Neuronal stem cell (in vitro differentiated cells): ENCODE results near the gene SZT2.

Experiments
- DNase-seq: peaks from one replicate; pipeline ENCODE4 v3.0.0-alpha.2; 2013; ENCODE audit warnings: low spot score
- H2AFZ ChIP-seq: one replicate; pipeline ENCODE4 v1.6.1; 2013; ENCODE audit warnings: mild to moderate bottlenecking, low read length, inconsistent platforms
- H2AK5ac ChIP-seq: 2 replicates; pipeline ENCODE4 v1.6.1; 2013; ENCODE audit warnings: low read depth, mild to moderate bottlenecking, inconsistent platforms, low read length, moderate library complexity, mixed read lengths
- H2BK120ac ChIP-seq: 2 replicates; pipeline ENCODE4 v1.6.1; 2013; ENCODE audit warnings: low read depth, mild to moderate bottlenecking, inconsistent platforms, low read length, moderate library complexity, mixed read lengths
- H2BK12ac ChIP-seq: one replicate; pipeline ENCODE4 v1.6.1; 2013; ENCODE audit warnings: low read length, inconsistent platforms
- H2BK15ac ChIP-seq: 2 replicates; pipeline ENCODE4 v1.6.1; 2013; ENCODE audit warnings: mild to moderate bottlenecking, low read length, inconsistent platforms, mixed read lengths
- H2BK5ac ChIP-seq: one replicate; pipeline ENCODE4 v1.6.1; 2013; ENCODE audit warnings: inconsistent platforms, mild to moderate bottlenecking, low read length, moderate library complexity
- H3K14ac ChIP-seq: one replicate; pipeline ENCODE4 v1.6.1; 2013; ENCODE audit warnings: low read length, inconsistent platforms
- H3K18ac ChIP-seq: 2 replicates; pipeline ENCODE4 v1.6.1; 2013; ENCODE audit warnings: low read length, inconsistent platforms
- H3K23ac ChIP-seq: 2 replicates; pipeline ENCODE4 v1.6.1; 2013; ENCODE audit warnings: low read depth, mild to moderate bottlenecking, mixed read lengths, low read length, inconsistent platforms; ENCODE audit not compliant: poor library complexity
- H3K27ac ChIP-seq: replicated peaks from 3 replicates; pipeline ENCODE4 v1.5.1; 2013; ENCODE audit warnings: low read length, inconsistent platforms
- H3K27me3 ChIP-seq, 3 experiments: 2 replicates each; pipeline ENCODE4 v1.6.1; 2013; ENCODE audit warnings: low read length in 3 of 3, mild to moderate bottlenecking in 2 of 3, inconsistent platforms in 1 of 3, low read depth in 1 of 3, mixed read lengths in 1 of 3, moderate library complexity in 1 of 3; ENCODE audit not compliant: control insufficient read depth in 3 of 3, insufficient read depth in 3 of 3
- H3K36me3 ChIP-seq, 2 donors: replicated peaks in 1 of 2; 2 replicates each; pipeline ENCODE4 v1.6.1; 2013; ENCODE audit warnings: low read length in 2 of 2; ENCODE audit not compliant: control insufficient read depth in 2 of 2, insufficient read depth in 2 of 2
- H3K4ac ChIP-seq: 2 replicates; pipeline ENCODE4 v1.6.1; 2013; ENCODE audit warnings: inconsistent platforms, mild to moderate bottlenecking, low read length, moderate library complexity
- H3K4me1 ChIP-seq, 2 donors: 1 replicate in 1 of 2; 2 replicates in 1 of 2; pipeline ENCODE4 v1.6.1; 2013; ENCODE audit warnings: low read length in 2 of 2, low read depth in 1 of 2; ENCODE audit not compliant: control insufficient read depth in 2 of 2, insufficient read depth in 1 of 2
- H3K4me2 ChIP-seq: one replicate; pipeline ENCODE4 v1.6.1; 2013; ENCODE audit warnings: mild to moderate bottlenecking, low read length, inconsistent platforms; ENCODE audit not compliant: insufficient read depth, poor library complexity, severe bottlenecking
- H3K4me3 ChIP-seq, 2 donors: 2 replicates each; pipeline ENCODE4 v1.5.1; 2013; ENCODE audit warnings: low read length in 2 of 2, mild to moderate bottlenecking in 2 of 2, inconsistent platforms in 1 of 2, moderate library complexity in 1 of 2
- H3K79me1 ChIP-seq: one replicate; pipeline ENCODE4 v1.6.1; 2013; ENCODE audit warnings: low read depth, mild to moderate bottlenecking, inconsistent platforms, low read length, moderate library complexity
- H3K9ac ChIP-seq: one replicate; pipeline ENCODE4 v1.6.1; 2013; ENCODE audit warnings: mild to moderate bottlenecking, low read depth, low read length, inconsistent platforms; ENCODE audit not compliant: poor library complexity
- H3K9me3 ChIP-seq, 2 donors: replicated peaks in 1 of 2; 2 replicates each; pipeline versions ENCODE3 to v1.6.1; 2013; ENCODE audit warnings: low read length in 2 of 2, mild to moderate bottlenecking in 2 of 2, inconsistent platforms in 1 of 2, low read depth in 1 of 2, mixed read lengths in 1 of 2, moderate library complexity in 1 of 2; ENCODE audit not compliant: control insufficient read depth in 2 of 2, insufficient read depth in 1 of 2
- H4K8ac ChIP-seq: one replicate; pipeline ENCODE4 v1.6.1; 2013; ENCODE audit warnings: low read depth, mild to moderate bottlenecking, inconsistent platforms, low read length, moderate library complexity
- H4K91ac ChIP-seq: one replicate; pipeline ENCODE4 v1.6.1; 2013; ENCODE audit warnings: low read length, low read depth, mild to moderate bottlenecking, inconsistent platforms; ENCODE audit not compliant: poor library complexity
- WGBS, 2 donors: extraction: QIAGEN DNeasy Blood & Tissue Kit; methylation state at CpG; one replicate each; pipeline ENCODE4 v1.1.7; 2013; ENCODE audit warnings: missing lambda C conversion rate in 2 of 2, mixed read lengths in 1 of 2; ENCODE audit not compliant: insufficient read length in 2 of 2, insufficient replicate concordance in 1 of 2; ENCODE audit errors: extremely low coverage in 2 of 2; 5-methylcytosine and 5-hydroxymethylcytosine counted together

Gene SZT2

DNA sequence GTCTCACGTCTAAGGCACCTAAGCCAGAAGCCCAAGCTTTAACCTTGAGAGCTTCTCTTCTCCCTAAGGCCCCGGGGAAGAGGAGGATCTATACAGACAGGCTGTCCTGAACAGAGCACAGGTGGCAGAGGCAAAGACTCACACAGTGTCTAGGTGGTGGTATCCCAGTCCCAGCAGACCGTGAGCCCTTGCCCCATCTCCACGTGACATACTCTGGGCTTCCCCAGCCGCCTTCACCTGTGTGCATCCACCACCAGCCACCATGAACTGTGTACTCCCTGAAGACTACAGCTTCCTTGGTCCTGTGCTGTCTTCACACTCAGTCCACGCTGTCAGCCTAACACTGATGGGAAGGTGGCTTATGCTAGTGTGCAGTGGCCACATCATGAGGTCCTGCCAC is 31.7 kb downstream of the SZT2 start:
- Histone ChIP-seq H2BK5ac (no peak overlapping the region), H3K79me1 (no peaks in the 10 kb centered on the region), H2BK12ac (no peak overlapping the region), H2AK5ac (no peak overlapping the region), H3K18ac (no peak overlapping the region), H3K27me3 (no peaks in the 10 kb centered on the region), H3K27ac (no peak overlapping the region), H3K4me2 (no peak overlapping the region), H3K23ac (no peak overlapping the region), H2BK15ac (no peak overlapping the region), H3K36me3 (peaks cover 55 to 93% of the 10 kb centered on the region in 2 donors), H3K14ac (no peak overlapping the region), H2BK120ac (no peak overlapping the region), H3K9me3 (no peaks in the 10 kb centered on the region), H3K9ac (no peak overlapping the region), H3K4ac (no peak overlapping the region), H3K4me1 (no peaks in the 10 kb centered on the region), H3K4me3 (peak overlapping the region in 1 of 2 donors; percentile 1), H4K91ac (no peak overlapping the region), H4K8ac (no peak overlapping the region), H2AFZ (no peak overlapping the region)
- no CpG with 5 or more reads among the region's 6 CpGs for WGBS, 2 donors
- no peak for DNase-seq

DNA sequence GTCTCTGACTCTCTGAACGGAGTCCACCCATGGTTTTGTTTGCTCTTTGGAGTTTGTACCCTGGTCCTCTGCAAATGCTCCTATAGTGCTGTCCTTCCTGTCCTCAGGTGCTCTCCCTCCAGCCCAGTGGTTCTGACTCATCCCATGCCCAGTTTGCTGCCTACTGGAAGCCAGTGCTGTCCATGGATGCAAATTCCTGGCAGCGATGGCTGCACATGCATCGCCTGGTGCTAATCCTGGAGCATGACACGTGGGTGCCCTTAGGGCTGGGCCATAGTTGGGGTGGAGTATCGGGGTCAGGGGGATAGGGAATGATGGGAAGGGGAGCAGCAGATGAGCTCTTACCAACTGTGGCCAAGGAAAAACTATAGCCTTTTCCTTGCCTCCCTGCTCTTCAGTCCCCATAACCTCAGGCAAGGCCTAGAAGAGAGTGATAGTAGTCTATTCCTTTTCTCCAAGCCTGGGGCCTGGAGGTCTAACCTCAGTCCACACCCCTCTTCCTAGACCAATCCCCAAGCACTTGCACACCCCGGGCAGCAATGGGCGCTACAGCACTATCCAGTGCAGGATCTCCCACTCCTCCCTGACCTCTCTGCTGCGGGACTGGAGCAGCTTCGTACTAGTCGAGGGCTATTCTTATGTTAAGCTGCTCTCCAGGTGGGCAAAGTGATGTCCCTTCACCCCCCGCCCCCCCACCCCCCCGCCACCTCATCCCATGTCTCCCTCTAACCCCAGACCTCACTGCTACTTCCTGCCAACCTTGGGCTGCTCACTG is 32.5 kb downstream of the SZT2 start:
- no peak overlapping the region for H3K14ac ChIP-seq
- peaks cover 60 to 93% of the 10 kb centered on the region in 2 donors for H3K36me3 ChIP-seq
- no peak for DNase-seq
- no peak overlapping the region for H3K4me2 ChIP-seq
- H2BK12ac ChIP-seq = no peak overlapping the region
- H2BK15ac ChIP-seq = no peak overlapping the region
- H3K9me3 ChIP-seq = no peaks in the 10 kb centered on the region
- no CpG with 5 or more reads among the region's 12 CpGs for WGBS, 2 donors
- H3K4ac ChIP-seq = no peak overlapping the region
- H3K18ac ChIP-seq = no peak overlapping the region
- H2BK120ac ChIP-seq = no peak overlapping the region
- no peaks in the 10 kb centered on the region for H3K79me1 ChIP-seq
- no peak overlapping the region for H4K91ac ChIP-seq
- no peak overlapping the region for H3K4me3 ChIP-seq
- H3K4me1 ChIP-seq = no peaks in the 10 kb centered on the region
- H3K27ac ChIP-seq = no peak overlapping the region
- H3K23ac ChIP-seq = no peak overlapping the region
- H2BK5ac ChIP-seq = no peak overlapping the region
- H2AK5ac ChIP-seq = no peak overlapping the region
- H3K27me3 ChIP-seq = no peaks in the 10 kb centered on the region
- no peak overlapping the region for H3K9ac ChIP-seq
- H2AFZ ChIP-seq = no peak overlapping the region
- H4K8ac ChIP-seq = no peak overlapping the region

DNA sequence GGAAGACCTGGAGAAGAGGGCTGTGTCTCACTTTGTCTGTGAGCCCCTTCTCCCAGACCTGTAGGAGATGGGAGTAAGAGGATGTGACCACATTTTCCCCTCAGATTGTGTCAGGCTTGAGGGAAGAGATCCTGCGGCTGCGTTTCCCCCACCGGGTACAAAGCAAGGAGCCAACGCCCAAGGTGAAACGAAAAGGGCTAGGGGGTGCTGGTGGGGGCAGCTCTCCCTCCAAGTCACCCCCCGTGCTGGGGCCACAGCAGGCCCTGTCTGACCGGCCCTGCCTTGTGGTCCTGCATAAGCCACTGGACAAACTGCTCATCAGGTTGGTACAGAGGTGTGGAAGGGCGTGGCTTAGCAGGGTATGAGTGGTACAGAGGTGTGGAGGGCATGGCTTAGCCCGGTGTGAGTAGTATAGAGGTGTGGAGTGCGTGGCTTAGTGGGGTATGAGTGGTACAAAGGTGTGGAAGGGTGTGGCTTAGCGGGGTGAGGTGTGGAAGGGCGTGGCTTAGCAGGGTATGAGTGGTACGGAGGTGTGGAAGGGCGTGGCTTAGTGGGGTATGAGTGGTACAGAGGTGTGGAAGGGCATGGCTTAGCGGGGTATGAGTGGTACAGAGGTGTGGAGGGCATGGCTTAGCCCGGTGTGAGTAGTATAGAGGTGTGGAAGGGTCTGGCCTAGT is 33.4 kb downstream of the SZT2 start:
- Histone ChIP-seq H3K4me3 (peak overlapping the region in 1 of 2 donors; percentile 4), H3K9ac (no peak overlapping the region), H3K18ac (no peak overlapping the region), H2BK12ac (no peak overlapping the region), H3K4ac (no peak overlapping the region), H3K4me2 (no peak overlapping the region), H2AFZ (no peak overlapping the region), H3K79me1 (no peaks in the 10 kb centered on the region), H3K27me3 (no peaks in the 10 kb centered on the region), H4K8ac (no peak overlapping the region), H3K4me1 (no peaks in the 10 kb centered on the region), H3K23ac (no peak overlapping the region), H3K9me3 (no peaks in the 10 kb centered on the region), H3K36me3 (peaks cover 69 to 95% of the 10 kb centered on the region in 2 donors), H2BK15ac (no peak overlapping the region), H3K27ac (no peak overlapping the region), H2AK5ac (no peak overlapping the region), H2BK5ac (no peak overlapping the region), H2BK120ac (no peak overlapping the region), H3K14ac (no peak overlapping the region), H4K91ac (no peak overlapping the region)
- DNase-seq = no peak
- 100% methylated on average over 2 of the region's 16 CpGs; no CpG with 5 or more reads in 1 of the 2 donors for WGBS, 2 donors
